ENCODE measurements around the gene PALLD. TPM values are rescaled to one million over a fixed set of nuclear protein-coding genes. Genes with fewer than 3 reads are reported as not detected.

Gene PALLD
- total RNA-seq, 1 experiment from 2014 or later: 26.7 TPM

DNA sequence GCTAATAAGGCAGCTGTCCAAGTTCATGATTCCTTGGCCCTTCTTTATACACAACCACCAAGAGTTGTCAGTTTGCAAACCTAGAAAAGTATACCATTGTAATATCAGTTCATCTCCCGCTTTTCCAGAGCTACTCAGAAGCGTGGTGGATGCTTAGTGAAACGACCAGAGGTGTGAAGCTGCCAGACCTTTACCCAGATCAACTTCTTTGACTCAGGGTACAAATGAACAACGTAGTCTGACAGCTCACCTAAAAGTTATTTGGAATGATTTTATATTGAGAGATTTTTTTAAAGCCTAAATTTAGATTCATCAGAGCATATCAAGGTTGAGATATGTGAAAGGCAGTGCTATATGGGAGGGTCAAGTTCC lies 343.5 kb downstream of the PALLD start:
- intact Hi-C loops (cut with micrococcal nuclease): no loop called here
- no peak for ATAC-seq
- H2AFZ ChIP-seq (ENCODE audit: low read length): no peak overlapping the region
- no peaks in the 10 kb centered on the region for H3K9me3 ChIP-seq (ENCODE audit: low read length)
- H4K20me1 ChIP-seq (ENCODE audit: low read length): no peaks in the 10 kb centered on the region
- no peak overlapping the region for H3K4me2 ChIP-seq (ENCODE audit: low read length)
- no peak overlapping the region for H3K4me3 ChIP-seq (ENCODE audit: low read length)
- BruUV-seq (replicated peaks): no TSS peak
- H3K9me2 ChIP-seq (replicated peaks; ENCODE audit: low read length): no peaks in the 10 kb centered on the region
- no peak overlapping the region for H3K27ac ChIP-seq (ENCODE audit: low read length)
- H3K4me1 ChIP-seq (ENCODE audit: insufficient read depth, low read length): no peaks in the 10 kb centered on the region; the same call in 1 of the 2 replicates
- H3K36me3 ChIP-seq (ENCODE audit: low read depth, low read length): peaks cover 3% of the 10 kb centered on the region
- H3K27me3 ChIP-seq (ENCODE audit: low read length): no peaks in the 10 kb centered on the region
- peaks cover 84% of the 10 kb centered on the region for H3K79me2 ChIP-seq (ENCODE audit: low read length)
- ChIA-PET POLR2A (ENCODE audit: unreplicated experiment) (no interaction called here), CTCF (no interaction called here)
- no peak overlapping the region for H3K9ac ChIP-seq (ENCODE audit: low read length)
- no peaks in the 10 kb centered on the region for H3F3A ChIP-seq (ENCODE audit: low read length, unreplicated experiment)
- TF ChIP-seq EZH2 (IDR thresholded peaks at IDR 0.05; ENCODE audit: low read length, unreplicated experiment) (no peak), EZH2phosphoT487 (IDR thresholded peaks at IDR 0.05; ENCODE audit: borderline replicate concordance, low read length) (no peak)
- TF ChIP-seq, protein P1, sequence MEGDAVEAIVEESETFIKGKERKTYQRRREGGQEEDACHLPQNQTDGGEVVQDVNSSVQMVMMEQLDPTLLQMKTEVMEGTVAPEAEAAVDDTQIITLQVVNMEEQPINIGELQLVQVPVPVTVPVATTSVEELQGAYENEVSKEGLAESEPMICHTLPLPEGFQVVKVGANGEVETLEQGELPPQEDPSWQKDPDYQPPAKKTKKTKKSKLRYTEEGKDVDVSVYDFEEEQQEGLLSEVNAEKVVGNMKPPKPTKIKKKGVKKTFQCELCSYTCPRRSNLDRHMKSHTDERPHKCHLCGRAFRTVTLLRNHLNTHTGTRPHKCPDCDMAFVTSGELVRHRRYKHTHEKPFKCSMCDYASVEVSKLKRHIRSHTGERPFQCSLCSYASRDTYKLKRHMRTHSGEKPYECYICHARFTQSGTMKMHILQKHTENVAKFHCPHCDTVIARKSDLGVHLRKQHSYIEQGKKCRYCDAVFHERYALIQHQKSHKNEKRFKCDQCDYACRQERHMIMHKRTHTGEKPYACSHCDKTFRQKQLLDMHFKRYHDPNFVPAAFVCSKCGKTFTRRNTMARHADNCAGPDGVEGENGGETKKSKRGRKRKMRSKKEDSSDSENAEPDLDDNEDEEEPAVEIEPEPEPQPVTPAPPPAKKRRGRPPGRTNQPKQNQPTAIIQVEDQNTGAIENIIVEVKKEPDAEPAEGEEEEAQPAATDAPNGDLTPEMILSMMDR (conservative IDR thresholded peaks at IDR 0.05; ENCODE audit: low read depth, low read length): no peak
- no peak for DNase-seq

DNA sequence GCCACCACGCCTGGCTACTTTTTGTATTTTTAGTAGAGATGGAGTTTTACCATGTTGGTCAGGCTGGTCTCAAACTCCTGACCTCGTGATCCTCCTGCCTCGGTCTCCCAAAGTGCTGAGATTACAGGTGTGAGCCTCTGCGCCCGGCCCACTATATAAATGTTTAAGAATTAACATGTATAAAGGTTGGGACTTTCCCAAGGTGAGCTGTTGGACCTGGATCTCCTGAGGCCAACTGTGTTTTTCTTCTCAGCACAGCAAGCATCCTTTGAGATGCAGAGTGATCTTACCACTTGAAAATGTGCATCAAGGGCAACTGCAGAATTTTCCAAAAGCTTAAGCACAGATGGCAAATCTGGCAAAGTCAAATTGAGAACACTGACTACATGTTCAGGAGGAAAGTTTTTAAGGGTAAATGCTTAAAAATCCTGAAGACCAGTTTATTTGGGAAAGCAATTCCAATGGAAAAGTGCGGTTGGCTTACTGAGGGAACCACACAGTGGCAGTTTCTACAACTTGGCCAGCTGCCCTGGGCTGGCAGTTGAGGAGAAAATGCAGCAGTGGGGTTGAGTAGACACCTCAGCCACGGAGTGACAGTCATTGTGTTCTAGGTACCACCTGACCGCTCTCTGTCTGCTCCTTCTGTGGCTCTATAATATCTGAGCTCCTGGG lies 344.3 kb downstream of the PALLD start:
- DNase-seq (no peak), ATAC-seq (no peak)
- Histone ChIP-seq H3F3A (ENCODE audit: low read length, unreplicated experiment) (no peaks in the 10 kb centered on the region), H3K9me2 (replicated peaks; ENCODE audit: low read length) (no peaks in the 10 kb centered on the region), H3K79me2 (ENCODE audit: low read length) (peaks cover 76% of the 10 kb centered on the region), H3K9me3 (ENCODE audit: low read length) (no peaks in the 10 kb centered on the region), H3K9ac (ENCODE audit: low read length) (no peak overlapping the region), H3K4me1 (ENCODE audit: insufficient read depth, low read length) (no peaks in the 10 kb centered on the region; the same call in 1 of the 2 replicates), H2AFZ (ENCODE audit: low read length) (no peak overlapping the region), H3K36me3 (ENCODE audit: low read depth, low read length) (peaks cover 3% of the 10 kb centered on the region), H3K27ac (ENCODE audit: low read length) (no peak overlapping the region), H3K27me3 (ENCODE audit: low read length) (no peaks in the 10 kb centered on the region), H4K20me1 (ENCODE audit: low read length) (no peaks in the 10 kb centered on the region), H3K4me2 (ENCODE audit: low read length) (no peak overlapping the region), H3K4me3 (ENCODE audit: low read length) (no peak overlapping the region)
- ChIA-PET CTCF (interaction anchor here (0.6 kb wide), 1 partner anchor 391 kb away, joined by 3 read pairs; no protein-coding TSS in a partner anchor), POLR2A (ENCODE audit: unreplicated experiment) (interaction anchor here (0.6 kb wide), 1 partner anchor 80 kb away, joined by 3 read pairs; no protein-coding TSS in a partner anchor)
- TF ChIP-seq EZH2phosphoT487 (IDR thresholded peaks at IDR 0.05; ENCODE audit: borderline replicate concordance, low read length): no peak
- BruUV-seq (replicated peaks): no TSS peak
- intact Hi-C loops (cut with micrococcal nuclease): no loop called here

DNA sequence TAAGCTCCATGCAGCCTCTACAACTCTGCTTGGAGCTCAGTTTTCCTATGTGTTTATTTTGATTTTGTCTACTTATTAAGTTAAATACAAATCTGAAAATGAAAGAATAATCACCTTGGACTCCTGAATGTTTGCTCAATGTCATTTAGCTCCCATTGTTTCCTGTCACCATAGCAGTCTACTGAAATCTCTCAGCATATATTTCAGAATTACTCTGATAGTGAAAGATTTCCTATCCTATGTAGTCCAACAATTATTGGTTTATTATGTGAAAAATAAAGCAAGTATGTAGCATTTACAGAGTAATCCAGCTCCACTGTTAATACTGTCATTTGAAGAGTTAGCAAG lies 344.8 kb downstream of the PALLD start:
- ChIA-PET POLR2A (ENCODE audit: unreplicated experiment) (interaction anchor here (0.6 kb wide), 1 partner anchor 80 kb away, joined by 3 read pairs; no protein-coding TSS in a partner anchor), CTCF (interaction anchor here (0.6 kb wide), 1 partner anchor 391 kb away, joined by 3 read pairs; no protein-coding TSS in a partner anchor)
- no peak overlapping the region for H3K4me3 ChIP-seq (ENCODE audit: low read length)
- H3F3A ChIP-seq (ENCODE audit: low read length, unreplicated experiment): no peaks in the 10 kb centered on the region
- no peak for DNase-seq
- H3K27ac ChIP-seq (ENCODE audit: low read length): no peak overlapping the region
- no peak overlapping the region for H3K4me2 ChIP-seq (ENCODE audit: low read length)
- H2AFZ ChIP-seq (ENCODE audit: low read length): no peak overlapping the region
- H3K9me2 ChIP-seq (replicated peaks; ENCODE audit: low read length): no peaks in the 10 kb centered on the region
- intact Hi-C loops (cut with micrococcal nuclease): no loop called here
- H3K36me3 ChIP-seq (ENCODE audit: low read depth, low read length): peaks cover 3% of the 10 kb centered on the region
- H3K27me3 ChIP-seq (ENCODE audit: low read length): no peaks in the 10 kb centered on the region
- no peak overlapping the region for H3K9ac ChIP-seq (ENCODE audit: low read length)
- no peaks in the 10 kb centered on the region for H4K20me1 ChIP-seq (ENCODE audit: low read length)
- no peaks in the 10 kb centered on the region; the same call in 1 of the 2 replicates for H3K4me1 ChIP-seq (ENCODE audit: insufficient read depth, low read length)
- BruUV-seq (replicated peaks): no TSS peak
- no peak for ATAC-seq
- H3K9me3 ChIP-seq (ENCODE audit: low read length): no peaks in the 10 kb centered on the region
- no peak for TF ChIP-seq EZH2 (IDR thresholded peaks at IDR 0.05; ENCODE audit: low read length, unreplicated experiment)
- TF ChIP-seq, protein P1 (conservative IDR thresholded peaks at IDR 0.05; ENCODE audit: low read depth, low read length): no peak
- H3K79me2 ChIP-seq (ENCODE audit: low read length): peaks cover 74% of the 10 kb centered on the region
